PFSK-1 (cell line): ENCODE measurements around the gene DHDDS.
A peak's percentile ranks its signal among the peaks of the same experiment; 100 is the strongest.

Experiments used
- FOXP2 ChIP-seq: optimal IDR thresholded peaks from 2 replicates; pipeline ENCODE3; 2011; ENCODE audit warnings: borderline replicate concordance, control low read depth, inconsistent platforms; ENCODE audit not compliant: insufficient read depth; ENCODE audit errors: extremely low read length, extremely low read depth
- POLR2AphosphoS5 ChIP-seq: IDR thresholded peaks from 2 replicates; pipeline ENCODE4 v1.6.1; 2012; ENCODE audit warnings: low read depth, mild to moderate bottlenecking, control low read depth, low read length, moderate library complexity
- REST ChIP-seq, 2 experiments: IDR thresholded peaks; 2 replicates each; pipeline versions ENCODE4 v1.6.1 to v1.8.0; 2011 to 2012; ENCODE audit warnings: low read depth in 2 of 2, low read length in 2 of 2, control low read depth in 1 of 2, inconsistent platforms in 1 of 2, mild to moderate bottlenecking in 1 of 2, moderate library complexity in 1 of 2; ENCODE audit not compliant: insufficient read depth in 1 of 2
- SIN3A ChIP-seq: IDR thresholded peaks from 2 replicates; pipeline ENCODE4 v1.6.1; 2012; ENCODE audit warnings: mild to moderate bottlenecking, low read length, moderate library complexity, borderline replicate concordance; ENCODE audit not compliant: insufficient read depth
- TAF1 ChIP-seq: IDR thresholded peaks from 2 replicates; pipeline ENCODE4 v1.6.1; 2012; ENCODE audit warnings: low read length, control low read depth, borderline replicate concordance; ENCODE audit not compliant: insufficient read depth

The DHDDS gene

GRCh38 chr1:26410706-26411623, 21.2 kb upstream of the DHDDS start, which contains the start of gene LIN28A:
LIN28A (plus strand) TSS chr1:26410817; CDS start chr1:26410892, 75 bp downstream.
- TF ChIP-seq FOXP2: no peak
- TF ChIP-seq TAF1: no peak
- no peak for TF ChIP-seq SIN3A
- no peak for TF ChIP-seq REST (IDR thresholded peaks at IDR 0.05; ENCODE audit: insufficient read depth in 1 of 2, low read depth in 2 of 2, low read length in 2 of 2)
- TF ChIP-seq POLR2AphosphoS5: no peak

- TF ChIP-seq POLR2AphosphoS5: no peak
- no peak for TF ChIP-seq REST (IDR thresholded peaks at IDR 0.05; ENCODE audit: insufficient read depth in 1 of 2, low read depth in 2 of 2, low read length in 2 of 2)
- no peak for TF ChIP-seq SIN3A
- no peak for TF ChIP-seq FOXP2
- TF ChIP-seq TAF1: no peak
Observed at GRCh38 chr1:26411624-26412074, 20.5 kb upstream of the DHDDS start.

GRCh38 chr1:26412180-26412840, 19.8 kb upstream of the DHDDS start:
- TF ChIP-seq SIN3A (no peak), FOXP2 (no peak), TAF1 (no peak), POLR2AphosphoS5 (no peak), REST (IDR thresholded peaks at IDR 0.05; ENCODE audit: insufficient read depth in 1 of 2, low read depth in 2 of 2, low read length in 2 of 2) (no peak)

GRCh38 chr1:26413031-26413430, 19.1 kb upstream of the DHDDS start:
- TF ChIP-seq FOXP2 (no peak), REST (IDR thresholded peaks at IDR 0.05; ENCODE audit: insufficient read depth in 1 of 2, low read depth in 2 of 2, low read length in 2 of 2) (peak in 1 of 2 experiments; percentile 49; a peak in 1 of 4 replicates)
